GM23248 (cell line): ENCODE data around the gene SLC33A1.

Experiments used
- EZH2 ChIP-seq: fragments of 200-600 bp; sonication (generic); IDR thresholded peaks from 2 replicates; pipeline ENCODE4 v1.6.1; 2018; ENCODE audit warnings: antibody characterized with exemption, mild to moderate bottlenecking; ENCODE audit not compliant: insufficient read depth, poor library complexity, severe bottlenecking
- EZH2phosphoT487 ChIP-seq: fragments of 200-600 bp; sonication (generic); IDR thresholded peaks from 2 replicates; pipeline ENCODE4 v1.6.1; 2018; ENCODE audit warnings: antibody characterized with exemption, moderate library complexity, mild to moderate bottlenecking, low read depth; ENCODE audit not compliant: insufficient read depth

DNA sequence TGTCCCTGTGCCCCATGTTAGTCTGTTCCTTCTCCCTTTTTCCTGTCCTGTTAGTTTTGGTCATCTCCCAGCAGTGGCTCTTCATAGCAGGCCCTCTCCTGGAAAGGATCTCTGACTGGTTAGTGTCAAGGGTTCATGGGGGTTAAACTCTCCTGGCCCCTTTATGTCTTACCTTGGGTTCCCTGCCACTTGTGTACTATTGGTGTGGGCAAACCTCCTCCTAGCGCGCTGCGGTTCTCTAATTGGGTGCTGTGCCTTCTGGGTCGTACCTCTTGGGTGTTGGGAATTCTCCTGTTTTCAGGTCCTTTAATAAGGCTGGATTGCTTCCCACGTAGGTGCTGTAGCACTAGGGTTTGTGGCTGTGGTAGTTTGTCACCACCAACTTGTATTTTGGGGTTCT, 35.0 kb upstream of the SLC33A1 start:
- TF ChIP-seq EZH2phosphoT487: no peak
- TF ChIP-seq EZH2: no peak
